Stromal cell of bone marrow (primary cell): Measurements from ENCODE around the gene ADAMTS17.
"Not testable (repeated sequence)": the region's sequence is repeated elsewhere in the genome, so short reads cannot be mapped to it uniquely, and the experiment has no call there.

Source experiments
- DNase-seq: peaks from one replicate; pipeline ENCODE4 v3.0.0-alpha.2; 2012; ENCODE audit warnings: low read depth

Gene ADAMTS17

DNA sequence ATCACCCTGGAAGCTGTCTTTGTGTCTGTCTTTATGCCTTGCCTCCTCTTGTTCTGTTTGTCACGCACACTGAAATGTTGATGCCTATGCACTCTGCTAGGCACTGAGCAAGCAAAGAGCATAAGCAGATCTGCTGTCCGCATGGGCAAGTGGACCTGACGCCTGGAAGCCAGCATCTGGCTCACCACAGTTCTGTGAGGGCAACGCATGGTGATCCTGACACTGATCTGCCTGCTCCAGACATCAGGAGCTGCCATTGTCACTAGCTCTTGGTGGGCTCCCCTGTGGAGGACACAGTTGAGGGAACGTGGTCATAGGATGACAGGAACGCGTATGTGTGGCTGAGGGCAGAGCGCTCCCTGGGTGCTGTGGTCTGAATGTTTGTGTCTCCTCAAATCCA lies 234.6 kb downstream of the ADAMTS17 start:
- DNase-seq: no peak

DNA sequence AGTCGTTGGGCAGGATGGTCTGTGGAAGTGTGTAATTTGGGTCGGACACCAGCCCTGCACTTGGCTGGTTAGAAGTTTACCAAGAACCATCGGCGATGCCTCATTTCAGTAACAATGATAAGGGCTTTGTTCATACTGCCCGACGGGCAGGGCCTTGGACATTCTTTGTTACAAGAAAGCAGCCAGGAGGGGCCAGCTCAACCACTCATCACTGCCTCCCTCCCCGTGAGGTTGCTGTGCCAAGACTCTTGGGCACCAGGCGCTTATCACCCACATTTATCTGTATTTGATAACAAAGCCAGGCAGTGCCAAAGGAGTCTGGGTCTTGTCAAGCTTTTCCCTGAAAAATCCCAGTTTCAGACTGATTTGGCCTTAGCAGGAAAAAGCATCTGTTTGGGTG lies 235.0 kb downstream of the ADAMTS17 start:
- DNase-seq: no peak

DNA sequence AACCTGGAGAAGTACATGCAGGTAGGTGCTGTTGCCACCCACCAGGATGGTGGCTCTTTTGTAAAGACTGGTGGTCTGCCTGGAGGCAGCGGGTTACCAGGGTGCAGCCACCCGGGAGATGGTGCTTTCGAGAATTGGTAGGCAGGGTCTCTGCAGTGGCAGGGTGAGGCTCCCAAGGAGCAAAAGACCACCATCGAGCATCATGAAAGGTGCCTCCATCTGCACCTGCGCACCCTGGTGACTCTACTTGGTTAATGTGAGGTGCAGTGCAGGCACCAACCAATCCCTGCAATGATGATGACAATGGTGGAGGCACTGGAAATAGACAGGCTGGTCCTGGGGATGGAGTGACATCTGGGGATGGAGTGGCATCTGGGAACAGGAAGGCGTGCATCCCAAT lies 236.7 kb downstream of the ADAMTS17 start:
- DNase-seq: no peak

DNA sequence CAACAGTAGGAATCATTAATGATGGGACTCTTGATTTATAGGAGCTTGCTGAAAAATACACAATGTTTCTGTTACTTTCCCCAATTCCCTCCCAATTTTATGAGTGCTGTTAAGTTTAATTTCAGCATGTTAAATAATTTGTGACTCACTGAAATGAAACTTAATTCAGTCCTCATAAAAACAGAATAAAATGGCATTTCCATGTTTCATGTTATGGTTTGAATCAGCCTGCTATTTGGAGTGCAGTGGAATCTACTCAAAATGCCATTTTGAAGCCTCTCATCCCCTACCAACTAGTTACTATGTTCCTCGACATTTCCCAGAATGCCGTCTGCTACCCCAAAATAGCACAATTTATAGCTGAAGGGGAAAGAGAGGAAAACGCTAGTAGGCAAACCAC lies 237.5 kb downstream of the ADAMTS17 start:
- no peak for DNase-seq

DNA sequence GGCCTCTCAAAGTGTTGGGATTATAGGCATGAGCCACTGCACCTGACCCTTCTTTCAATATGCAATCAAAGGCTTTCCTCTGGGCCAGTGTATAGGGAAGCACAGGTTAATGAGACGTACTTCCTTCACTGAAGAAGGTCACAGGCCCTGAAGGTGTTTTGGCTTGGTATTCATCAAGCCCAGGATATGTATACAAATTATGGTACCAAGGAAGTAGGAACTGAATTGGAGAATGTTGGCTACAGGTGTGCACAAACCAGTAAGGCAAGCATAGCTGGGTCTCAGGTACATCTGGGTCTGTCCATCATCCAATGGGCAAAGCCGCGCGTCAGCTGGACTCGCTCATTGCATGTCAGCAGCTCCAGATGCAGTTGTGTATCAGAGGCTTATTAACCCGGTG lies 237.9 kb downstream of the ADAMTS17 start:
- no peak for DNase-seq

DNA sequence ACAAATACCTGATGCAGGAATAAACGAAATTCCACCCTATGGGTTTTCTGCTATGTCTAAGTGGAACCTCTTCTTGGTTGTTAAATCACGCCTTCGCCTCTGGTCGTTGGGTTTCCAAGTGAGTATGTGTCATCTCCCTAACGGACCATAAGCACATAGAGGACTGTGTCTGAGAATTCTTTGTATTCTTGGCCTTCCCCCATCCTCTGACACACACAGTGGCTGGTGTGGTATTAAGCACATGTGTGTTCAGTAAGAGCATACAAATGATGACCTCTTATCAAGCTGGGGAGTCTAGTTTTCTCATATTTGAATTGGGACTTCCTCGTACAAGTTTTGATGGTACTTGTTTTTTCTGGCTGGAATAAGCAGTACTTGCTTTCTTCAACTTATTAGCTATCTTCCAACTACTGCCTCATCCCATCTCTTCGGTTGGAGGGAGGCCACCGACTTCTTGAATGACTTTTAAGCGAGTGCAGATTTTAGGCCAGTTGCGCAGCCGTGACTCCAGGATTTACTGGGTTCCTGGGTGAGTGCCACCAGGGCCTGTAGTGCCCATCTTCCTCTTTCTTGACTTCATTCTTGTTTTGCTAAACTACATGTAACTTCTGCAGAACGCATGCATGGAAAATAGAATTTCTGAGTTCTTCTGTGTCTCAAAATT lies 240.2 kb downstream of the ADAMTS17 start:
- no peak for DNase-seq

DNA sequence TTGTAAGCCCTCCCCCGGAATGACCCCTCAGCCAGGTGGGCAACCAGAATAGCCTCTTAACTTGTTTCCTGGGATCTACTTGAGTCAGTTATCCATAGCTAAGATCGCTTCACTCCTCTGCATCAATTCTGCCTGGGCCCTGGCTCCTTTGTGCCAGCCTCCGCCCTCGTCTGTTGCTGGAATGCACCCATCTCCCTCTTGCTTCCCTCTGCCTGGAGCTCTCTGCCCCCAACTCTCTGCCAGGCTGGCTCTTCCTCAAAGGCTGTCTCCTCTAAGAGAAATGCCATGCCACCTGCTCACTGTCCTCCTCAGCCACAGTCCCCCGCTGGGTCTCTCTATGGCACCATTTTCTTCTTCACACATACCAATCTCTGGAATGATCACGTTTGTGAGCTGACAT lies 240.8 kb downstream of the ADAMTS17 start:
- DNase-seq: no peak

DNA sequence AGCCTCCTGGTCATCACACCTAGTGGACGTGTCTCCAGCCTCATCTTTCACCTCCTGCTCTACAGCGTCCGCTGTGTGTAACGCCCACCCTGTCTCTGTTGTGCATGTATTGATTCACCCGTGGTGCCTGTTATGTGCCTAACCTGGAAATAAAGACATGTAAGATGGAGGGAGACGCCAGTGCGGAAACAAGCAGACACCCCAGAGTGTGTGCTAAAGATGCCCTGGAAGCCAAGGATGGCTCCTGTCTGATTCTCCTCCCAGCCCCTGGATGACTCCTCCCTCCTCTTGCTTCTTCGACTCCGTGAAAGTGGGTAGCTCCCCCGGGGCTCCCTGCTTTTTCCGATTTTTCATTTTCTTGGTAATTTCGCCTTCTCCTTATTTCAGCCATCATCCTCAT lies 241.8 kb downstream of the ADAMTS17 start:
- DNase-seq: no peak

DNA sequence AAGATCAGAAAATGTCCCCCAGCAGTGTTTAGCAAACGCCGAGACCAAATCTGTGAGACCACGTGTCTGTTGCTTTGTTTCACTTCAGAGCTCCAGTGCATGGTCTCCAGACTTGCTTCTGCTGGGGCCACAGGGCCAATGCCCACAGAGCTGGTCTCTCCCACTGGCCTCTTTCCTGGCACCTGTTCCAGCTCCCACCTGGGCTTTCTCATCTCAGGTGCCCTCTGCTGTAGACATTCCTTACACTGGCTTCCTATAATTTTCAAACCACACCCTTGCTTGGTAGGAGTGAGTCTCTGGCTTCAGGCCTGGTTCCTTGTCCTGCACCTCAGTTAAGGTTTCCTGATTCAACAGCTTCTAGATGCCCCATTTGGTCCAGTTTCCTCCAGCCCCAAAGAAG lies 243.1 kb downstream of the ADAMTS17 start:
- no peak for DNase-seq

DNA sequence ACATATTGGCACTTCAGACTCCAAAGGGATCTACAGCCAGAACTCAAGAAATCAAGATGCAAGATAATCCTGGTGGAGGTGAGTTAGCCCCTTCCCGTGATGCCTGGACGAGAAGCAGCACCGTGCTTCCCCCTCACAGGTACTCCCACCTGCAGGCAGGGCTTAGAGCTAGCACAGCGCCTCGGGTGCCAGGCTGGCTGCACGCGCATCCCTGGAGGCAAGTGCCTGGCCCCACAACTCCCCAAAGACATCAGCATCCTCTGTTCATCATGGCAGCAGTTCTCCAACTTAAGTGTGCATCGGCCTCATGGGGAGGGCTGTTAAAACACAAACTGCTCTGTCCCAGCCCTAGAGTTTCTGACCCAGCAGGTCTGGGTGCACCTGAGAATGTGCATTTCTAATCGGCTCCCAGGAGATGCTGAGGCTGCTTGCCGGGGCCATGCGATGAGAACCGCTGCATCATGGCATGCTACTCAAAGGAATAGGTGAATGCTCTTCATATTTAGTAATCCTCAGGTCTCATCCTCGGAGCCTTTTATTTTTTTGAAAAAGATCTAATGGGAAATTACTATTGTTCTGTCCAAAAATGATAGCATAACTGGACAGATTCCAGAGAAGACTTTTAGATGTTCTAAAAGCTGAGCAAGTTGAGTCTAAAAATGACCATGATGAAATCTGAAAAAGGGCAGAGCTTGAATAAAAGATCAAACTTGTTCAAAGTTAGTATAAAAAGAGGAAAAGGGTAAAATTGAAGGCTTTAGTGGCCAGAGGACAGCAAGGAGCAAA lies 244.2 kb downstream of the ADAMTS17 start:
- DNase-seq: no peak

DNA sequence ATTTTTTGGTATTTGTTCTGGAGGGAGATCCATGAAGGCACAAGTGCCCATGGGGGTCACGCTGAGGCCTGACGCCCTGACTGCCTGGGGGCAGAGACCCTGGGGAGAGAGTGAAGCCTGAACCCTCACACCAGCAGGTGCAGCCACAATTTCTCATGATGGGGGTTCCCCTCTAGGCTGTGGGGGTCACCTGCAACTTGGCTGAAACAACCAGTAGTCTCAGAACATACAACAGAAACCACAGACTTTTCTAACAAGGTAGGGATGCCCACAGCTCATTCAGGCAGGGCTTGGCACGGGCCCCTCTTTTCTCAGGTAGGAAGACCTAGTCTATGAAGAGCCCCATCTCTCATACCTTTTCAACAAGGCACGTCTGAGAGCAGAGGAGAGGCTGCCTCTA lies 245.1 kb downstream of the ADAMTS17 start:
- DNase-seq: no peak

DNA sequence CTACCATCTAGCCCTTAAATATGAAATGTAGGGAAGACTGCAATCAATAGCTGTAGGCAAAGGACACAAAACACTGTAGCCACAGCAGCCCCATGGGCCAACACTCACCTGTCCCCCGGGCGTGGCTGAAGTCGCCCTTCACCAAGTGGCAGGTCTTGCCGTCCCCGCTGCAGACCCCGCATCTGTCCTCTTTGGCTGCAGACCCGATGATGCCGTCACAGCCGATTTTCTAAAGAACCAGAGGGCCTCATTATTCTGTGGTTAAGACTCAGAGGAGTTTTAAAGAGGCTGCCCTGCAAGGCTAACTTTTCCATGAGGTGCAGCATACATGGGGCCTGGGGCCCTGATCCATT lies 245.6 kb downstream of the ADAMTS17 start:
- DNase-seq: no peak

DNA sequence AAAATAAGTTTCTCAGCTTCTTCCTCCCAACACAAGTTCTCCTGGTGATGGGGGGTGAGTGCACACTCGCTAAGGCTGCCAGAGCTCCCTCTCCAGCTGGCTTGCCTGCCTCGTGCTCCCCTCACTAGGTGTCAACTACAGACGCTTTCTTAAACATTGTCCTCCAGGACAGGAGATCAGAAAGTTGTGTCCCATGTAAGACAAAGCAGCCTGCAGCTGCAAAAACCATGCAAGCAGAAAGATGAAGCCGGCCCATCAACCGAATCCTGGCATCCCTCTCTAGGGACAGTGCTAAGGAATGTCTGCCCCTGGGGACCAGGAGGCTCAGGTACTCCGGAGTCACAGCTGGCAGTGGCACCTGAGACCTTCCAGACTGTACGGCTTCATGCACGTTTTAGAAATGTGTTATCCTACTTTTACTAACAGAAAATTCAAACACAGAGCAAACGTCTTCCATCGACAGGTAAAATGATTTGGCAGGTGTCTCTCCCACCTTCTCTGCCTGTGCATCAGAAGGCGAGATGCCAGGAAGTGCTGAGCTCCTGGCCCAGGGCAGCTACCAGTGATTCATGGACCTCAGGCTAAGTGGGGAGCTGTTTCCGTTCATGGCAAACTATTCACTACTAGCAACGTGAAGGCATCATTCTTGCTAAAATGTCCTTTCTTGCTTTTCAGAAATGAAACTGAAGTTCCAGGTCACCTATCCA lies 246.1 kb downstream of the ADAMTS17 start:
- DNase-seq: no peak

DNA sequence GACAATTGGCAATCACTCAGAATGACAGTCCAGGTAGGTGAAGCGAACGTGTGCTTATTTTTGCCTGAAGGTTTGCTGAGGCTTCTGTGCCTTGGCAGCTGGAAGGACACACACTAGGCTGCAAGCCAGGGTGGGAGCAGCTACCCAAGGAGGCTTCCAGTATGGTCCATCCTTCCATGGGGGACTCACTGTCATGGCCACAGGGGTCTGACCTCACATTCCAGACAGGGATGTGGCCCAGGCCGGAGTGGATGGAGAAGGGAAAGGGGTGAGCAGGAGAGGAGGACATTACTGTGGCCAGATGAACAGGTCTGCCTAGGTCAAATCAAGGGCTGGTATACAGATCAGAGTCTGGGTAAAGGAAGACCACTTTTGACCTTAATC lies 247.7 kb downstream of the ADAMTS17 start:
- no peak for DNase-seq

DNA sequence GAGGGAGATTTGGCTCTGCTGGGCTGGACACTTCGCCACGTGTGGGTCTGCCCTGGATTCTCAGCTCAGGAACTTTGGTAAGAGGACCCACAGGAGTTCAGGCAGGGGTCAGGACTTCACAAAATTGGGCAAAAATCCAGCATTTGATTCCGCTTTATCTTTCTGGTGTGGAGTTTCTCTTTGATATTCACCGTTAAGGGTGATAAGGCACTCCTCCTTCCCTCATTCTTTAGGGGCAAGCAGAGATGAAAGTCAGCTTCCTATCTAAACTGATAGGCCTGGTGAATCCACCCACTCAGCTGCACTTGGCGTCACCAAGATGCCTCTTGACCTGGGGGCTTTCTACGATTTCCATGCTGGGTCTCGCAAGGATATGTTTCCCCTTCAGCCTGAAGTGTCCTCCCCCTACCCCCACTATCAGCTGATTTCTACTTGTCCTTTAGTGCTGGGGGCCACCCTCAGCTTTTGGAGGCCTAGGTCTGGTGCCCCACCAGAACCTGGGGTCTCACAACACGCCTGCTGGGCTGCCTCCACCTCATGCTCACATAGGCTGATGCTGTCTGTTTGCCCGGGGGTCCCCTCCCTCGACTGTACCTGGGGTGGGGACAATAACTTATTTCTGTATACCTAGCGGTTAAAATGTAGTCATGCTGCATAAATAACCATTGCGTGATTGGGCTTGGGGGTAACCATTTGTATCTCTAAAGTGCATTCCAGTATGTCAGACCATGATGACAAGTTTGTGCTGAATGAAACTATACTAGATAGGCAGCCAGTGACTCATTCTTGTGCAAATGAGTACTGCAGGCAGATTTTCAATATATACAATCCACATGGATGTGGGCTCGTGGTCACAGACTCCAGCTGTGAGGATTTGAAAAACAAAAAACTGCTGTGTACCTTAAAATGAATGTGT lies 248.3 kb downstream of the ADAMTS17 start:
- DNase-seq: no peak

DNA sequence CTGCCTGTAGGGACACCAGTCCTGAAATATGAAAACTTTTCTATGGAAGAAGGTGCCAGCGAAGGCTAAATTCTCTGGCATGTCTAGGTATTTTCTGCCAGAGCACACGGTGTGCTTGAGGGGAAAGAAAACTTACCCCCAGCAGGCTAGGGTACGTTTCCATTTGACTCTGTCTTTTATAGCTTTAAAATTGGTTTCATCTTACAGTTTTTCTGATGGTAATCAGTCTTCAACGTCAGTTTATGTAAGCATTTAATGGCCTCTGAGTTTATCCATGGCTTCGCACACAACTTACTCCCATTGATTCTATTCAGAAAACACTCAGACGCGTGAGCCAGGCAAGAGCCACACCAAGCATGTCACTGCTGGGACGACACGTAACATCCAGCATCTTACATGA lies 249.7 kb downstream of the ADAMTS17 start:
- no peak for DNase-seq

DNA sequence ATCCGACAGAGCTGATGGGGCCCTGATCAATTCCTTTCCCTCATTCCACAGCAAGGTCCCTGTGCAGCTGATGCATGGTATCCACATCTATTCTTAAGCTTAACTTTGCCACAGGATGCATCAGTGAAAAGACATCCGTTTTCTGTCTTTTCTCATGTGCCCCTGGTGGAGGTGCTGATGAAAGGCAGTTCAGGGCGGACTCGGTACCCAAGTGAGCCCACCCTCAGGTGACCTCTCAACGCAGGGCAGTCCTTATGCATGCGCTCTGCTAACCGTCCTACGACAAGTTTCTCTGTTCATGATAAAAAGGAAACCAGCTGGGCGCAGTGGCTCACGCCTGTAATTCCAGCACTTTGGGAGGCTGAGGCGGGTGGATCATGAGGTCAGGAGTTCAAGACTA lies 251.4 kb downstream of the ADAMTS17 start:
- DNase-seq: no peak

DNA sequence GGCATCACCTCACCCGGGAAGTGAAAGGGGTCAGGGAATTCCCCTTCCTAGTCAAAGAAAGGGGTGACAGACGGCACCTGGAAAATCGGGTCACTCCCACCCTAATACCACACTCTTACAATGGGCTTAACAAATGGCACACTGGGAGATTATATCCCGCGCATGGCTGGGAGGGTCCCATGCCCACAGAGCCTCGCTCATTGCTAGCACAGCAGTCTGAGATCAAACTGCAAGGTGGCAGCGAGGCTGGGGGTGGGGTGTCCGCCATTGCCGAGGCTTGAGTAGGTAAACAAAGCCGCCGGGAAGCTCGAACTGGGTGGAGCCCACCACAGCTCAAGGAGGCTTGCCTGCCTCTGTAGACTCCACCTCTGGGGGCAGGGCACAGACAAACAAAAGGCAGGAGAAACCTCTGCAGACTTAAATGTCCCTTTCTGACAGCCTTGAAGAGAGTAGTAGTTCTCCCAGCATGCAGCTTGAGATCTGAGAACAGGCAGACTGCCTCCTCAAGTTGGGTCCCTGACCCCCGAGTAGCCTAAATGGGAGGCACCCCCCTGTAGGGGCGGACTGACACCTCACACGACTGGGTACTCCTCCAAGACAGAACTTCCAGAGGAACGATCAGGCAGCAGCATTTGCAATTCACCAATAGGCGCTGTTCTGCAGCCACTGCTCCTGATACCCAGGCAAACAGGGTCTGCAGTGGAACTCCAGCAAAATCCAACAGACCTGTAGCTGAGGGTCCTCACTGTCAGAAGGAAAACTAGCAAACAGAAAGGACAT lies 257.5 kb downstream of the ADAMTS17 start:
- DNase-seq: not testable (repeated sequence)

DNA sequence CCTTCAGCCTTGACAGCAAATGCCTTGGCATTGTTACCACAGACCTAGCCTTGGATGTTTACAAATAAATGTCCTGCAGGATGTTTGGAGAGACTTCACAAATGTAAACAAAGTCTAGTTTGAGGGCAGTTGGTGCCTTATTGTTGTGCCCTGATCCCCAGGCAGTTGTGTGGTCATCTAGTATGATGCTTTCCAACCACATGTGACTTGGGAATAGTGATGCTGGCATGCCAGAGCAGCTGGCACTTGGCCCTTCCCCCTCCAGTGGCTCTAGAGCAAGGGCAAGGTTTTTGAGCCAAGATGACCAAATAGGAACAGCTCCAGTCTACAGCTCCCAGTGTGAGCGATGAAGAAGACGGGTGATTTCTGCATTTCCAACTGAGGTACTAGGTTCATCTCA lies 258.2 kb downstream of the ADAMTS17 start:
- no peak for DNase-seq

DNA sequence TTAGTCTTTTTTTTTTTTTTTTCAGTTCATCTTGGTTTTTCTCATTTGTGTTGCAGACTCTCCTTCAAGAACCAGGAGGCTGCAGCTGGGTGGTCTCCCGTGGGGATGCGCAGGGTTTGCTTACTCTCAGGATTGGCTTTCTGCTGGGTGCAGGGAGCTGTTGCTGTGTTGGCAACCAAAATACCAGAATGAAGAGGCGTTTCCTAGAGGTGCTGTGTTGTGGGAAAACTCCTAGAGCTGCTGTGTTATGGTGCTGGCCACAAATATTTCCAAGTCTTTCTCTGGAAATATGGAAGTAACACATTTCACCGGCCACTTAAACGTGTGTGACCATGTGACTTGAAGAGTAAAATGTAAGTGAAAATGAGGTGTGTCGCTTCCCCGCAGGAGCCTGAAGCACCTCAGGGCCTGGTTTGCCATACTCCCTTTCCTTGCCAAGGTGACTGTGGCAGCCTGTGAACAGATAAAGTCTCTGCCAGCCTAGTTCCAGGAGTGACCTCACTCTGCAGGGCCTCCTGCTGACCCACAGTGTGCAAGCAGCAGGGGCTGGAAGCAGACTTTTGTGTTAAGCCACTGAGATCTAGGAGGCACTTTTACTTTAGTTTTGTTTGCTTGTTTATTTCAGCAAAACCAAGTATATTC lies 258.9 kb downstream of the ADAMTS17 start:
- no peak for DNase-seq

DNA sequence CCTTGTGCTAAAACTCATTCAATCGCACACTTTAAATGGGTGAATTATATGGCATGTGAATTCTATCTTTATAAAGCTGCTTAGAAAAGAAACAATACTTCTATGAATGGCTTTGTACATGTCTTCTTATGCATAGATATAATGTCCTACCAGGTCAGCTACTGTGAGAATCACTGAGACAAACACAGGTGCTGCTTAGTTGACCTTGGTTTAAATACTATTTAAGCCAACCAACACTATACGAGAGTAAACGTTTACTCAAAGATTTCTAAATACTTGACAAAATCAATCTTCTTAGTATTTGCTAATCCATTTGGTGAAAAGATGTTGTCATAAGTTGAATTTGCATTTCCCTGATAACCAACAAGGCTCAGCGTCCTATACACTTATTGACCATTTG lies 260.3 kb downstream of the ADAMTS17 start:
- DNase-seq: no peak
